Natural killer cell (primary cell): ENCODE data around the gene ESRRG. TPM values are rescaled to one million over a fixed set of nuclear protein-coding genes. Genes with fewer than 3 reads are reported as not detected.

Experiments
- ATAC-seq, 3 donors: fragments of 150-1000 bp in 2 of 3; fragments of 200-7000 bp in 1 of 3; cut with Tn5 transposase; 1 replicate in 1 of 3; 2 replicates in 2 of 3; pipeline ENCODE4 v1.10.0; 2021; ENCODE audit warnings: mild to moderate bottlenecking in 2 of 3, moderate library complexity in 2 of 3
- DNase-seq, 2 donors: peaks; one replicate each; pipeline versions ENCODE4 v3.0.0 to v3.0.0-alpha.2; 2013 to 2021; ENCODE audit warnings: mixed read lengths in 1 of 2
- H3K27ac ChIP-seq: one replicate; pipeline ENCODE4 v1.5.1; 2013; ENCODE audit warnings: mild to moderate bottlenecking, low read length
- H3K27me3 ChIP-seq: one replicate; pipeline ENCODE4 v1.6.1; 2013; ENCODE audit warnings: low read length; ENCODE audit not compliant: control insufficient read depth, insufficient read depth
- H3K36me3 ChIP-seq: one replicate; pipeline ENCODE4 v1.6.1; 2013; ENCODE audit warnings: low read length; ENCODE audit not compliant: control insufficient read depth, insufficient read depth
- H3K4me1 ChIP-seq: one replicate; pipeline ENCODE4 v1.6.1; 2013; ENCODE audit warnings: low read length; ENCODE audit not compliant: control insufficient read depth, insufficient read depth
- H3K4me3 ChIP-seq: one replicate; pipeline ENCODE4 v1.5.1; 2013; ENCODE audit warnings: low read length
- H3K9me3 ChIP-seq: one replicate; pipeline ENCODE4 v1.6.1; 2013; ENCODE audit warnings: low read length; ENCODE audit not compliant: control insufficient read depth, insufficient read depth
- H3K27ac Mint-ChIP-seq, 2 donors: one replicate each; pipeline ENCODE4 v1.8.0; 2022; ENCODE audit warnings: mild to moderate bottlenecking in 2 of 2, mixed read lengths in 2 of 2, moderate library complexity in 1 of 2
- H3K27me3 Mint-ChIP-seq, 2 donors: one replicate each; pipeline ENCODE4 v1.8.0; 2022; ENCODE audit warnings: low read depth in 2 of 2, mixed read lengths in 2 of 2
- H3K36me3 Mint-ChIP-seq: one replicate; pipeline ENCODE4 v1.8.0; 2022; ENCODE audit warnings: mixed read lengths
- H3K4me1 Mint-ChIP-seq, 2 donors: one replicate each; pipeline ENCODE4 v1.8.0; 2022; ENCODE audit warnings: mixed read lengths in 2 of 2
- H3K4me3 Mint-ChIP-seq: one replicate; pipeline ENCODE4 v1.8.0; 2022; ENCODE audit warnings: mild to moderate bottlenecking, moderate library complexity, mixed read lengths
- H3K9me3 Mint-ChIP-seq, 2 donors: one replicate each; pipeline ENCODE4 v1.8.0; 2022; ENCODE audit warnings: mixed read lengths in 2 of 2
- CTCF ChIP-seq: fragments of 200-600 bp; IDR thresholded peaks from one replicate; pipeline ENCODE4 v1.8.0; 2022; ENCODE audit warnings: antibody characterized with exemption
- WGBS: methylation state at CpG from one replicate; pipeline ENCODE4 v1.1.7; 2013; ENCODE audit warnings: missing lambda C conversion rate; ENCODE audit not compliant: insufficient coverage; 5-methylcytosine and 5-hydroxymethylcytosine counted together
- intact Hi-C: fragments of 100-400 bp; cut with micrococcal nuclease; formaldehyde crosslinking; loops from one replicate; pipeline ENCODE4 v1.14.2; 2022
- total RNA-seq, 4 donors: library from RNA; stranded (reverse); fragments of 120-200 nt in 1 of 4; gene quantifications; one replicate each; pipeline versions ENCODE4 v1.2.3 to v1.2.4, GENCODE V29; 2013 to 2022

The ESRRG gene
- total RNA-seq, 3 donors from 2014 or later (not counting 1 experiment from before 2014, with no cell fraction given): not detected

- intact Hi-C loops: no loop called here
- no peaks in the 10 kb centered on the region for H3K9me3 ChIP-seq
- no peaks in the 10 kb centered on the region for H3K36me3 Mint-ChIP-seq
Observed at GRCh38 chr1:216600730-216601609, 122.3 kb downstream of the ESRRG start.

DNA sequence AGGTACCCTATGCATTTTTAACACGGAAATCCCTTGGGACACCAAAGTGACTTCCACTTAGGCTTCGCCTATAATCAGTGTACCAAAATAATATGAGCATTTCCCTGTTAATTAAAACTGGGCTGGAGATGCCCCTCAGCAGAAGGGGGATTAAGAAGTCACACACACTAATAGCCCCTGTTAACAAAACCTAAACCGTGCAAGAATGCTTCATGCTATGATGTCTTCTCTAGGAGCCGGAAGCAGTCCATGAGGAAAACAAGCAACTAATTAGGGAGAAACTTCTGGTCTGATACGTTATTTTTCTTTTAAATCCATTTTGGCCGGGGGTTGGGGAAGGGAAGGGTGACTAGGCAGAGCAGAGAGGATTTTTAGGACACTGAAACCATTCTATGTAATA lies 123.4 kb downstream of the ESRRG start:
- Histone ChIP-seq H3K4me1 (no peaks in the 10 kb centered on the region), H3K36me3 (no peaks in the 10 kb centered on the region), H3K27me3 (no peaks in the 10 kb centered on the region), H3K4me3 (no peak overlapping the region), H3K27ac (no peak overlapping the region), H3K9me3 (no peaks in the 10 kb centered on the region)
- peaks cover 3 to 9% of the 10 kb centered on the region in 2 donors for H3K9me3 Mint-ChIP-seq
- ATAC-seq: no peak
- intact Hi-C loops: no loop called here
- 86% methylated on average over 6 of the region's 6 CpGs for WGBS
- DNase-seq: no peak
- TF ChIP-seq CTCF: no peak
- H3K4me1 Mint-ChIP-seq: no peaks in the 10 kb centered on the region
- no peaks in the 10 kb centered on the region for H3K36me3 Mint-ChIP-seq
- no peak overlapping the region for H3K27ac Mint-ChIP-seq
- peaks cover 0 to 4% of the 10 kb centered on the region in 2 donors for H3K27me3 Mint-ChIP-seq
- H3K4me3 Mint-ChIP-seq: no peak overlapping the region

More at GRCh38 chr1:216600730-216601609, 122.3 kb downstream of the ESRRG start:
- DNase-seq (no peak), ATAC-seq (no peak)
- Histone ChIP-seq H3K4me1 (no peaks in the 10 kb centered on the region), H3K27me3 (no peaks in the 10 kb centered on the region), H3K4me3 (no peak overlapping the region), H3K36me3 (no peaks in the 10 kb centered on the region), H3K27ac (no peak overlapping the region)
- 3% methylated on average over 58 of the region's 58 CpGs for WGBS
- no peak for TF ChIP-seq CTCF
- peak overlapping the region; percentile 40 for H3K4me3 Mint-ChIP-seq
- H3K27ac Mint-ChIP-seq: no peak overlapping the region
- no peaks in the 10 kb centered on the region for H3K4me1 Mint-ChIP-seq
- peaks cover 6 to 9% of the 10 kb centered on the region in 2 donors for H3K9me3 Mint-ChIP-seq
- H3K27me3 Mint-ChIP-seq: peaks cover 0 to 4% of the 10 kb centered on the region in 2 donors

DNA sequence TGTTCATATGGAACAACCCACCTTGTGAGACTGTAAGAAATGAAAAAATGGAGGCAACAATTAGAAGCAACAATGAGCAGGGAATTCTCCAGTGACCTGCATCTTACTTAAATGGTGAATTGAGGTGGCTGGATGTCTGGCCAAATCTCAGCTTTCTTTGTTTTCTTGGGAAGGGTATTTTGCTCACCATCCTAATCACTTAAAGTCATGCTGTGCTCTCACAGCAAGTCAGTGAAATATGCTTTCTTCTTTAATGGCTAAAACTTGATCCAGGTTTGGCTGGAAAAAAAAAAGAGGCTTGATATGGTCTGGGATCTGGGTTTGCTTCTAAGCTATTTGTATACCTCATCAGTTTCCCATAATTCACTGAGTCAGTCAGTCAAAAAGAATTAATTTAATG lies 124.8 kb downstream of the ESRRG start:
- no peak for TF ChIP-seq CTCF
- ATAC-seq (no peak), DNase-seq (no peak)
- Mint-ChIP-seq H3K27me3 (peaks cover 0 to 4% of the 10 kb centered on the region in 2 donors), H3K4me1 (no peaks in the 10 kb centered on the region), H3K36me3 (no peaks in the 10 kb centered on the region), H3K9me3 (peaks cover 3 to 7% of the 10 kb centered on the region in 2 donors), H3K4me3 (no peak overlapping the region), H3K27ac (no peak overlapping the region)
- Histone ChIP-seq H3K9me3 (no peaks in the 10 kb centered on the region), H3K4me1 (no peaks in the 10 kb centered on the region), H3K27me3 (no peaks in the 10 kb centered on the region), H3K4me3 (no peak overlapping the region), H3K36me3 (no peaks in the 10 kb centered on the region), H3K27ac (no peak overlapping the region)
- intact Hi-C loops: no loop called here
